GM06990 (cell line): ENCODE data around the gene KRT73.

Source experiments
- DNase-seq: peaks from one replicate; pipeline ENCODE4 v3.0.0-alpha.2; 2011; ENCODE audit not compliant: insufficient read length; ENCODE audit errors: extremely low read depth
- H3K27me3 ChIP-seq: replicated peaks from 2 replicates; pipeline ENCODE4 v1.6.0; 2011; ENCODE audit warnings: low read length; ENCODE audit not compliant: control insufficient read depth, insufficient read depth
- H3K36me3 ChIP-seq: 2 replicates; pipeline ENCODE4 v1.5.1; 2011; ENCODE audit warnings: low read length; ENCODE audit not compliant: control insufficient read depth, insufficient read depth
- H3K4me3 ChIP-seq: replicated peaks from 2 replicates; pipeline ENCODE4 v1.5.1; 2011; ENCODE audit warnings: low read depth, mild to moderate bottlenecking, control low read depth, low read length
- TF ChIP-seq, protein P1 (sequence below): IDR thresholded peaks from 2 replicates; pipeline ENCODE4 v1.5.1; 2011; ENCODE audit warnings: low read length, control low read depth, mild to moderate bottlenecking, inconsistent platforms; ENCODE audit not compliant: insufficient read depth, poor library complexity, severe bottlenecking

KRT73 gene

DNA sequence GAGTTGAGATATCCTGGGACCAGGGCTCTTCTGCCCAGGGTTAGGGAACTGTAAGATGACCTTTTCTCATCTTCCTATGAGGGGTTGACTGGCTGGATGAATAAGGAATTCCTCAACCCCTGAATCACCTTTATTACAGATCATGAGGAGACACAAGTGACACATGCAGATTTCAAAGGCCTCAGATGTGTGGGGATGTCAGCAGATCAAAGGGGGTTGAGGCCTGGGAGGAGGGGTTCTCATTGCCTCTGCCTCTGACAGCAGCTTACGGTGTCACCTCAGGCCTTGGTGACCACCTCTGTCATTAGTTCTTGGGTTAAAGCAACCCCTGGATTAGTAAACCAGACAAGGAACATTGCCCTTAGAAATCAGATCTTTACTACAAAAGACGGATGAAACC lies 15.0 kb downstream of the KRT73 start:
- Histone ChIP-seq H3K36me3 (no peaks in the 10 kb centered on the region), H3K27me3 (no peaks in the 10 kb centered on the region; the same call in 1 of the 2 replicates), H3K4me3 (no peak overlapping the region)
- TF ChIP-seq, protein P1, sequence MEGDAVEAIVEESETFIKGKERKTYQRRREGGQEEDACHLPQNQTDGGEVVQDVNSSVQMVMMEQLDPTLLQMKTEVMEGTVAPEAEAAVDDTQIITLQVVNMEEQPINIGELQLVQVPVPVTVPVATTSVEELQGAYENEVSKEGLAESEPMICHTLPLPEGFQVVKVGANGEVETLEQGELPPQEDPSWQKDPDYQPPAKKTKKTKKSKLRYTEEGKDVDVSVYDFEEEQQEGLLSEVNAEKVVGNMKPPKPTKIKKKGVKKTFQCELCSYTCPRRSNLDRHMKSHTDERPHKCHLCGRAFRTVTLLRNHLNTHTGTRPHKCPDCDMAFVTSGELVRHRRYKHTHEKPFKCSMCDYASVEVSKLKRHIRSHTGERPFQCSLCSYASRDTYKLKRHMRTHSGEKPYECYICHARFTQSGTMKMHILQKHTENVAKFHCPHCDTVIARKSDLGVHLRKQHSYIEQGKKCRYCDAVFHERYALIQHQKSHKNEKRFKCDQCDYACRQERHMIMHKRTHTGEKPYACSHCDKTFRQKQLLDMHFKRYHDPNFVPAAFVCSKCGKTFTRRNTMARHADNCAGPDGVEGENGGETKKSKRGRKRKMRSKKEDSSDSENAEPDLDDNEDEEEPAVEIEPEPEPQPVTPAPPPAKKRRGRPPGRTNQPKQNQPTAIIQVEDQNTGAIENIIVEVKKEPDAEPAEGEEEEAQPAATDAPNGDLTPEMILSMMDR, result no peak
- no peak for DNase-seq

DNA sequence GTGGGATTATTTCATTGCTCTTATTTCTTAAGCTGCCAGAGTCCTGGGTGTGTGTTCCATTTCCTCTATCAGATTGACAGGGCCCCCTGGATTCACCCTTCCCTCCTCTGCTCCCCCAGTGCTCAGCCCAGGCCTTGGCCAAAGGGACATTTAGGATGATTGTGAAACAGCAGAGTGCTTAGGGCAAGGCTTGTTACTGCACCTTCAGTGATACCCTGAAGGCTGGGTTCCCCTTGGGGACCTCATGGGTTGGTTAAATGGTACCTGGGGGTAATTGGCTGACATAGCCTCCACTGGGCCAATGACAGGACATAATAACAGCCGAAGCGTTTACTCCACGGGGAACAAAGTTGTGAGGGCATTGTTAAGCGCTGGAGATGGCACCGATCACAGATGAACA lies 15.8 kb downstream of the KRT73 start:
- TF ChIP-seq, protein P1, result no peak
- DNase-seq, result no peak
- H3K27me3 ChIP-seq, result no peaks in the 10 kb centered on the region; the same call in 1 of the 2 replicates
- H3K4me3 ChIP-seq, result no peak overlapping the region
- H3K36me3 ChIP-seq, result no peaks in the 10 kb centered on the region

DNA sequence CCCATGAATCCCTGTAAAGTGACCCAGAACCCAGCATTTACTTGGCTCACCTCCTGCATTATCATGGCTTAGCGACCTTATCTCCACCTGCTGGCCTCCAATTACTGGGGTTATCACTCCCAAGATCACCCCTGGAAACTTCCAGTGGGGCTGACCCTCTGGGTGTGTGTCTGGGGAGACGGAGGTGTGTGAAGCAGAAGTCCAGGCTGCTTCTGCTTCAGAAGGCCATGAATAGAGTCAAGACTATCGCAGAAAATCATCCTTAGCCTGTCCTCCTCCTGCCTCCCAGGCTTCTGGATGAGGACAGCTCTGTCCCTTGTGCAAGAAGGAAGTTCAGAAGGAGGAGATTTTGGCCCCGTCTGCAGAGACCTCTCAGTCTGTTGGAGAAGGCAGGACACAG lies 16.7 kb downstream of the KRT73 start:
- H3K36me3 ChIP-seq, result no peaks in the 10 kb centered on the region
- no peak overlapping the region for H3K4me3 ChIP-seq
- TF ChIP-seq, protein P1, result no peak
- H3K27me3 ChIP-seq, result no peaks in the 10 kb centered on the region; the same call in 1 of the 2 replicates
- DNase-seq, result no peak

DNA sequence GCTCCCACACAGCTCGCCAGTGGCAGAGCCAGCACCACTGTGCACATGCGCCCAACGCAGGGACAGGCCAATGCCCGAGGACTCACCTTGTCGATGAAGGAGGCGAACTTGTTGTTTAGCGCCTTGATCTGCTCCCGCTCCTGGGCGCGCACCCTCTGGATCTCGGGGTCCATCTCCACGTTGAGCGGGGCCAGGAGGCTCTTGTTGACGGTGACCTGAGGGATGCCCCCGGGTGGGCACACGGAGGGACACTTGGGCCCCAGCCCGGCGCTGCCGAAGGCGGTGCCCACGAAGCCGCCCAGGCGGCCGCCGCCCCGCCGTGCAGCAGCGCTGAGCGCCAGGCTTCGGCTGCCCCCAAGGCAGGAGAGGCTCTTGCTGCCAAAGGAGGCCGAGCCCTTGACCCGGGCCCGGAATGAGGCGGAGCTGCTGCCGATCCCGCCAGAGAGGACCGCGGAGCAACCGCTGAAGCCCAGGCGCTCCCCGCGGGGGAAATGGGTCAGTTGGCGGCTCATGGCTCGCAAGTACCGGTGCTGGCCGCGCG lies 17.3 kb downstream of the KRT73 start, which contains the start of gene KRT72:
Gene KRT72, minus strand, starts transcription at position 523 of the 541 bp plus-strand sequence. Its CDS starts 11 bp downstream, at position 512.
- H3K36me3 ChIP-seq, result no peaks in the 10 kb centered on the region
- H3K27me3 ChIP-seq, result no peaks in the 10 kb centered on the region; the same call in 1 of the 2 replicates
- TF ChIP-seq, protein P1, result no peak
- no peak for DNase-seq
- no peak within 1 kb of the TSS for H3K4me3 ChIP-seq

DNA sequence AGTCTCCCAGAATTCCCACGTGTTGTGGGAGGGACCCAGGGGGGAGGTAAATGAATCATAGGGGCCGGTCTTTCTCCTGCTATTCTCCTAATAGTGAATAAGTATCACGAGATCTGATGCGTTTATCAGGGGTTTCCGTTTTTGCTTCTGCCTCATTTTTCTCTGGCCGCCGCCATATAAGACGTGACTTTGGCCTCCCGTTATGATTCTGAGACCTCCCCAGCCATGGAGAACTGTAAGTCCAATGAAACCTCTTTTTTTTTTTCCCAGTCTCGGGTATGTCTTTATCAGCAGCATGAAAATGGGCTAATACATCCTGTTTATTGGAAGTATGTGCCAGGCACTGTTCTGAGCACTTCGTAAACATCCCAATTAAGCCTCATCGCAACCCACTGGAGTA lies 17.9 kb downstream of the KRT73 start:
- no peak for DNase-seq
- TF ChIP-seq, protein P1, result no peak
- Histone ChIP-seq H3K27me3 (no peaks in the 10 kb centered on the region; the same call in 1 of the 2 replicates), H3K4me3 (no peak overlapping the region), H3K36me3 (no peaks in the 10 kb centered on the region)

DNA sequence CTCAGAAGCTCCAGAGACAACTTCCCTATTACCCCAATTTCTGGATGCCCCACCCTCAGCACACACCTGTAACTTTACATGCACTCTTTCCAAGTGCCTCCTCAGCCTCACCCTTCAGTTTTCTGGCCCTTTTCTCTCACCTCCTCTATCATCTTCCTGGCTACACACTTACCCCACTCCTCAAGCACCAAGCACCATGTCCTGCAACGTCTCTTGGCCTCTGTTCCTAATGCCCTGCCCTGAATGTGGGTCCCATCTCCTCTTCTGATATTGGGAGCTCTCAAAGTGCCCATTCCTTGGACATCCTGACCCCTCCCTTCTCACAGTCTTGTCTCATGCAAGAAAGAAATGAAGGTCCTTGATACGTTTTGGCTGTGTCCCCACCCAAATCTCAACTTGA lies 18.3 kb downstream of the KRT73 start:
- no peak overlapping the region for H3K4me3 ChIP-seq

More for the DNA sequence above, 18.3 kb downstream of the KRT73 start:
- no peak for DNase-seq
- TF ChIP-seq, protein P1, result no peak
- no peaks in the 10 kb centered on the region for H3K36me3 ChIP-seq
- H3K27me3 ChIP-seq, result no peaks in the 10 kb centered on the region; the same call in 1 of the 2 replicates
